HCT116 (cell line): ENCODE measurements around the gene RP9. TPM values are rescaled to one million over a fixed set of nuclear protein-coding genes. Genes with fewer than 3 reads are reported as not detected.

Experiments
- ATAC-seq: fragments of 200-7000 bp; cut with Tn5 transposase; 2 replicates; pipeline ENCODE4 v1.9.1; 2020; ENCODE audit warnings: mild to moderate bottlenecking, moderate library complexity
- BruUV-seq: library from RNA; stranded (reverse); fragments of 400-500 nt; replicated peaks from 2 replicates; lab custom pipeline; 2021; lab: Mats Ljungman, UMichigan
- CTCF ChIA-PET: fragments of 300-600 bp; sonication (Branson Sonifier 250); formaldehyde crosslinking; loops from one replicate; lab custom pipeline; 2021; ENCODE audit warnings: antibody characterized with exemption; lab: Charles Lee
- POLR2A ChIA-PET: fragments of 300-600, 350-600 bp; sonication (Branson Sonifier 250); formaldehyde crosslinking; loops from one replicate; lab custom pipeline; 2021; ENCODE audit warnings: antibody characterized with exemption; lab: Charles Lee
- RAD21 ChIA-PET, 2 experiments: fragments of 300-600 bp; sonication (Branson Sonifier 250); formaldehyde crosslinking; loops; one replicate each; lab custom pipeline; 2023; ENCODE audit warnings: low total read pairs in 2 of 2; ENCODE audit not compliant: uncharacterized antibody in 2 of 2, unreplicated experiment in 2 of 2, low non-redundant PET in 1 of 2; lab: Charles Lee
- DNase-seq: peaks from one replicate; pipeline ENCODE4 v3.0.0-alpha.2; 2010; ENCODE audit warnings: low read depth, low spot score
- H2AFZ ChIP-seq: fragments of 200-600 bp; shearing (Covaris generic), sonication (generic); 2 replicates; pipeline ENCODE4 v1.6.1; 2017; ENCODE audit warnings: low read depth, mixed run types, mixed read lengths, antibody characterized with exemption, low read length; ENCODE audit not compliant: poor library complexity, severe bottlenecking
- H3K27ac ChIP-seq: 2 replicates; pipeline ENCODE4 v1.5.1; 2012; ENCODE audit warnings: low read depth, low read length
- H3K27me3 ChIP-seq: fragments of 200-600 bp; sonication (generic); 2 replicates; pipeline ENCODE4 v1.6.1; 2016; ENCODE audit warnings: mixed run types, low read length, mixed read lengths; ENCODE audit not compliant: insufficient read depth
- H3K36me3 ChIP-seq, 2 experiments: fragments of 200-500 bp in 1 of 2; fragments of 200-600 bp in 1 of 2; sonication (Bioruptor generic) in 1 of 2; sonication (generic) in 1 of 2; 2 replicates each; pipeline versions ENCODE4 v1.5.1 to v1.6.1; 2014 to 2016; ENCODE audit warnings: low read length in 2 of 2, inconsistent platforms in 1 of 2, mixed read lengths in 1 of 2, mixed run types in 1 of 2; ENCODE audit not compliant: insufficient read depth in 2 of 2, control insufficient read depth in 1 of 2
- H3K4me1 ChIP-seq, 2 experiments: fragments of 200-600 bp in 1 of 2; sonication (generic) in 1 of 2; 2 replicates each; pipeline versions ENCODE4 v1.5.1 to v1.6.1; 2012 to 2017; ENCODE audit warnings: low read length in 2 of 2, inconsistent platforms in 1 of 2, mild to moderate bottlenecking in 1 of 2, mixed read lengths in 1 of 2, mixed run types in 1 of 2, moderate library complexity in 1 of 2; ENCODE audit not compliant: insufficient read depth in 2 of 2, control insufficient read depth in 1 of 2
- H3K4me2 ChIP-seq: fragments of 200-600 bp; sonication (generic); 2 replicates; pipeline ENCODE4 v1.6.1; 2017; ENCODE audit warnings: mixed run types, low read length, mixed read lengths
- H3K4me3 ChIP-seq, 2 experiments: fragments of 200-600 bp in 1 of 2; sonication (generic) in 1 of 2; replicated peaks in 1 of 2; 2 replicates each; pipeline ENCODE4 v1.5.1; 2011 to 2016; ENCODE audit warnings: low read length in 2 of 2, control low read depth in 1 of 2, low read depth in 1 of 2, mild to moderate bottlenecking in 1 of 2, mixed read lengths in 1 of 2, mixed run types in 1 of 2
- H3K79me2 ChIP-seq: fragments of 200-600 bp; sonication (generic); 2 replicates; pipeline ENCODE4 v1.6.1; 2017; ENCODE audit warnings: mild to moderate bottlenecking, mixed run types, low read length, moderate library complexity, mixed read lengths; ENCODE audit not compliant: insufficient read depth
- H3K9ac ChIP-seq: fragments of 200-600 bp; sonication (generic); 2 replicates; pipeline ENCODE4 v1.6.1; 2016; ENCODE audit warnings: low read length, mixed read lengths
- H3K9me2 ChIP-seq: fragments of 200-600 bp; sonication (generic), shearing (Covaris generic); 2 replicates; pipeline ENCODE4 v1.6.1; 2017; ENCODE audit warnings: mixed run types, mild to moderate bottlenecking, moderate library complexity; ENCODE audit not compliant: insufficient read depth
- H3K9me3 ChIP-seq, 2 experiments: fragments of 200-500 bp in 1 of 2; fragments of 200-600 bp in 1 of 2; sonication (Bioruptor generic) in 1 of 2; sonication (generic) in 1 of 2; 2 replicates each; pipeline ENCODE4 v1.6.1; 2014 to 2017; ENCODE audit warnings: low read length in 2 of 2, mixed read lengths in 2 of 2, inconsistent platforms in 1 of 2, low read depth in 1 of 2, mild to moderate bottlenecking in 1 of 2, mixed run types in 1 of 2, moderate library complexity in 1 of 2; ENCODE audit not compliant: control insufficient read depth in 1 of 2, insufficient read depth in 1 of 2
- H4K20me1 ChIP-seq: fragments of 200-600 bp; sonication (generic), shearing (Covaris generic); 2 replicates; pipeline ENCODE4 v1.6.1; 2017; ENCODE audit warnings: mixed run types, mild to moderate bottlenecking, moderate library complexity; ENCODE audit not compliant: insufficient read depth
- ATF3 ChIP-seq: IDR thresholded peaks from 2 replicates; pipeline ENCODE4 v1.6.1; 2012
- CBX3 ChIP-seq: IDR thresholded peaks from 2 replicates; pipeline ENCODE4 v1.6.1; 2012; ENCODE audit warnings: low read depth
- EGR1 ChIP-seq: IDR thresholded peaks from 2 replicates; pipeline ENCODE4 v1.6.1; 2012; ENCODE audit warnings: low read depth
- FOSL1 ChIP-seq: IDR thresholded peaks from 2 replicates; pipeline ENCODE4 v1.6.1; 2012; ENCODE audit warnings: low read depth
- JUND ChIP-seq: IDR thresholded peaks from 2 replicates; pipeline ENCODE4 v1.6.1; 2012
- MAX ChIP-seq: IDR thresholded peaks from 2 replicates; pipeline ENCODE4 v1.6.1; 2012
- POLR2AphosphoS5 ChIP-seq: IDR thresholded peaks from 2 replicates; pipeline ENCODE4 v1.6.1; 2011; ENCODE audit warnings: mild to moderate bottlenecking, low read depth, low read length, moderate library complexity
- RAD21 ChIP-seq: IDR thresholded peaks from 2 replicates; pipeline ENCODE4 v1.6.1; 2012; ENCODE audit warnings: low read depth, mild to moderate bottlenecking
- SIN3A ChIP-seq: IDR thresholded peaks from 2 replicates; pipeline ENCODE4 v1.6.1; 2012; ENCODE audit warnings: low read depth
- SP1 ChIP-seq: IDR thresholded peaks from 2 replicates; pipeline ENCODE4 v1.6.1; 2012; ENCODE audit warnings: low read depth
- SRF ChIP-seq: IDR thresholded peaks from 2 replicates; pipeline ENCODE4 v1.6.1; 2012; ENCODE audit warnings: low read depth
- ZBTB33 ChIP-seq: IDR thresholded peaks from 2 replicates; pipeline ENCODE4 v1.6.1; 2011; ENCODE audit warnings: mild to moderate bottlenecking, low read length, moderate library complexity; ENCODE audit not compliant: insufficient replicate concordance; ENCODE audit errors: extremely low read depth
- ZFX ChIP-seq: fragments of 450-650 bp; IDR thresholded peaks from 2 replicates; pipeline ENCODE4 v1.6.1; 2017
- intact Hi-C: fragments of 100-400 bp; cut with micrococcal nuclease; formaldehyde crosslinking; loops from 2 replicates; pipeline ENCODE4 v1.10.0; 2022
- total RNA-seq: library from RNA; stranded (reverse); gene quantifications from one replicate; pipeline ENCODE4 v1.2.1, GENCODE V29; 2021; ENCODE audit not compliant: unreplicated experiment

The RP9 gene
- total RNA-seq, 1 experiment from 2014 or later, result 14.2 TPM

- no peak for TF ChIP-seq ZFX
Observed at GRCh38 chr7:33111614-33112013, 2.4 kb upstream of the RP9 start (continued).

GRCh38 chr7:33109758-33110238 is 594 bp upstream of the RP9 start:
- H3K27me3 ChIP-seq, result no peaks in the 10 kb centered on the region
- TF ChIP-seq MAX, result peak; percentile 24
- peak; percentile 24; the same call in 1 of the 2 replicates for TF ChIP-seq EGR1
- TF ChIP-seq JUND, result peak; percentile 11; the same call in 1 of the 2 replicates
- no peak for TF ChIP-seq POLR2AphosphoS5
- 0 out of 2 replicates have a peak, but pooled peaks have one; percentile 31 for TF ChIP-seq SIN3A
- TF ChIP-seq SRF, result peak; percentile 46; the same call in 1 of the 2 replicates
- TF ChIP-seq FOSL1, result peak; percentile 26; the same call in 1 of the 2 replicates
- TF ChIP-seq RAD21, result no peak
- TF ChIP-seq SP1, result 0 out of 2 replicates have a peak, but pooled peaks have one; percentile 20
- no peak for TF ChIP-seq ZFX
- no peak for TF ChIP-seq ZBTB33
- 0 out of 2 replicates have a peak, but pooled peaks have one; percentile 13 for TF ChIP-seq ATF3
- no peak for TF ChIP-seq CBX3
- no TSS peak for BruUV-seq
- RAD21 ChIA-PET, result interaction anchor here in 1 of 2 experiments (1.4 kb wide), 1 partner anchor 344 kb away, joined by 7 read pairs; no protein-coding TSS in a partner anchor
- CTCF ChIA-PET, result interaction anchor here (1.3 to 3.8 kb wide), 4 partner anchors 11 to 345 kb away, joined by 3 to 28 read pairs (median 14); no protein-coding TSS in a partner anchor
- intact Hi-C loops, result loop anchor here (2.0 to 10.0 kb wide), 6 partner anchors 47 to 605 kb away; partner anchors contain the start of genes KBTBD2 and NT5C3A
- no peaks in the 10 kb centered on the region for H3K9me3 ChIP-seq
- H3K4me3 ChIP-seq, result peak overlapping the region; percentile 79 to 90
- H3K79me2 ChIP-seq, result peaks cover 43% of the 10 kb centered on the region
- peak overlapping the region; percentile 91; the same call in 1 of the 2 replicates for H3K27ac ChIP-seq
- ATAC-seq, result no peak; the same call in 1 of the 2 replicates
- no peaks in the 10 kb centered on the region for H3K9me2 ChIP-seq
- H4K20me1 ChIP-seq, result peaks cover 8% of the 10 kb centered on the region; the same call in 1 of the 2 replicates
- no peak for DNase-seq
- H3K4me1 ChIP-seq, result peaks cover 4 to 24% of the 10 kb centered on the region in 2 experiments; a peak in 3 of 4 replicates
- no peaks in the 10 kb centered on the region for H3K36me3 ChIP-seq
- H3K9ac ChIP-seq, result peak overlapping the region; percentile 54
- POLR2A ChIA-PET, result no interaction called here
- H2AFZ ChIP-seq, result peak overlapping the region; percentile 97
- peak overlapping the region; percentile 94 for H3K4me2 ChIP-seq
